Liver (tissue), 9 donors: ENCODE measurements around the gene ACOT11. TPM values are rescaled to one million over a fixed set of nuclear protein-coding genes. Genes with fewer than 3 reads are reported as not detected.

Experiments used
- DNase-seq: peaks from one replicate; pipeline ENCODE4 v3.0.0-alpha.2; 2017; ENCODE audit warnings: low spot score
- H3K27ac ChIP-seq, 2 donors: one replicate each; pipeline ENCODE4 v1.7.0; 2013; ENCODE audit warnings: inconsistent platforms in 2 of 2, low read length in 2 of 2, control low read depth in 1 of 2, low read depth in 1 of 2, mild to moderate bottlenecking in 1 of 2
- H3K27me3 ChIP-seq, 4 donors: one replicate each; pipeline versions ENCODE4 v1.6.1 to v1.7.0; 2013; ENCODE audit warnings: low read length in 3 of 4, inconsistent platforms in 1 of 4, mild to moderate bottlenecking in 1 of 4, moderate library complexity in 1 of 4; ENCODE audit not compliant: control insufficient read depth in 4 of 4, insufficient read depth in 4 of 4
- H3K36me3 ChIP-seq, 4 donors: one replicate each; pipeline versions ENCODE4 v1.6.1 to v1.7.0; 2013; ENCODE audit warnings: low read length in 3 of 4, mild to moderate bottlenecking in 3 of 4, low read depth in 1 of 4, moderate library complexity in 1 of 4; ENCODE audit not compliant: control insufficient read depth in 4 of 4, insufficient read depth in 3 of 4
- H3K4me1 ChIP-seq, 4 donors: one replicate each; pipeline versions ENCODE4 v1.6.1 to v1.7.0; 2013; ENCODE audit warnings: low read length in 3 of 4, mild to moderate bottlenecking in 3 of 4, moderate library complexity in 1 of 4; ENCODE audit not compliant: control insufficient read depth in 4 of 4, insufficient read depth in 4 of 4
- H3K4me3 ChIP-seq, 3 donors: one replicate each; pipeline versions ENCODE4 v1.6.1 to v1.7.0; 2013; ENCODE audit warnings: low read length in 3 of 3, control low read depth in 1 of 3, low read depth in 1 of 3, mild to moderate bottlenecking in 1 of 3
- H3K9ac ChIP-seq, 2 donors: one replicate each; pipeline ENCODE4 v1.7.0; 2013; ENCODE audit warnings: low read length in 2 of 2, mild to moderate bottlenecking in 2 of 2, moderate library complexity in 2 of 2, control low read depth in 1 of 2, low read depth in 1 of 2
- H3K9me3 ChIP-seq, 4 donors: one replicate each; pipeline versions ENCODE4 v1.6.1 to v1.7.0; 2013; ENCODE audit warnings: low read length in 3 of 4; ENCODE audit not compliant: control insufficient read depth in 4 of 4
- ATF3 ChIP-seq: IDR thresholded peaks from 2 replicates; pipeline ENCODE4 v1.6.1; 2016; ENCODE audit warnings: antibody characterized with exemption
- CTCF ChIP-seq: fragments of 150-350 bp; IDR thresholded peaks from 2 replicates; pipeline ENCODE4 v1.5.1; 2017; ENCODE audit warnings: improper control_type of control experiment, low read depth, low read length; ENCODE audit not compliant: missing input control
- FOXA1 ChIP-seq: IDR thresholded peaks from 2 replicates; pipeline ENCODE4 v1.6.1; 2016; ENCODE audit warnings: antibody characterized with exemption
- GABPA ChIP-seq, 2 donors: IDR thresholded peaks in 1 of 2; conservative IDR thresholded peaks in 1 of 2; 2 replicates each; pipeline ENCODE4 v1.6.1; 2016; ENCODE audit warnings: antibody characterized with exemption in 2 of 2, mild to moderate bottlenecking in 1 of 2, moderate library complexity in 1 of 2
- HNF4G ChIP-seq: IDR thresholded peaks from 2 replicates; pipeline ENCODE4 v1.6.1; 2016; ENCODE audit warnings: antibody characterized with exemption
- JUND ChIP-seq, 2 donors: IDR thresholded peaks; 2 replicates each; pipeline ENCODE4 v1.6.1; 2016; ENCODE audit warnings: antibody characterized with exemption in 2 of 2
- REST ChIP-seq: IDR thresholded peaks from 2 replicates; pipeline ENCODE4 v1.6.1; 2016; ENCODE audit warnings: antibody characterized with exemption, mild to moderate bottlenecking
- RXRA ChIP-seq, 2 donors: IDR thresholded peaks; 2 replicates each; pipeline ENCODE4 v1.6.1; 2017 to 2018; ENCODE audit warnings: antibody characterized with exemption in 2 of 2, mild to moderate bottlenecking in 1 of 2
- YY1 ChIP-seq: IDR thresholded peaks from 2 replicates; pipeline ENCODE4 v1.6.1; 2016; ENCODE audit warnings: antibody characterized with exemption, mild to moderate bottlenecking
- ZBTB33 ChIP-seq: IDR thresholded peaks from 2 replicates; pipeline ENCODE4 v1.6.1; 2016; ENCODE audit warnings: antibody characterized with exemption
- WGBS: extraction: QIAGEN DNeasy Blood & Tissue Kit; methylation state at CpG from one replicate; pipeline ENCODE4 v1.1.7; 2013; 5-methylcytosine and 5-hydroxymethylcytosine counted together
- polyA plus RNA-seq, 2 donors: library from polyadenylated mRNA; stranded (reverse) in 1 of 2; unstranded in 1 of 2; fragments of 200-250 nt in 1 of 2; fragments of >200 nt in 1 of 2; fragmentation: Nextera tagmentation in 1 of 2; extraction: Ambion mirVana in 1 of 2; gene quantifications; one replicate each; pipeline versions ENCODE4 v1.2.1 to v1.2.3, GENCODE V29; 2013 to 2015
- total RNA-seq, 2 donors: library from RNA; depleted of rRNA; stranded (reverse); fragments of >200 nt; gene quantifications; one replicate each; pipeline ENCODE4 v1.2.3, GENCODE V29; 2014
- donor health status: healthy.
- donor health status: healthy.
- donor health status: healthy.
- donor health status: healthy.
- donor health status: healthy.

The ACOT11 gene
- total and polyA plus RNA-seq, 4 donors: 0.13 to 1.1 (median 0.50) TPM

- H3K4me1 ChIP-seq: peaks cover 0 to 9% (median 7%) of the 10 kb centered on the region in 4 donors
- H3K4me3 ChIP-seq: no peak overlapping the region
- DNase-seq: no peak
- no peaks in the 10 kb centered on the region for H3K27me3 ChIP-seq
- 88% methylated on average over 5 of the region's 5 CpGs for WGBS
- H3K27ac ChIP-seq: no peak overlapping the region
- H3K9ac ChIP-seq: no peak overlapping the region
- peaks cover 0 to 3% (median 0%) of the 10 kb centered on the region in 4 donors for H3K9me3 ChIP-seq
- no peaks in the 10 kb centered on the region for H3K36me3 ChIP-seq
- TF ChIP-seq CTCF (no peak), JUND (IDR thresholded peaks at IDR 0.05) (no peak), RXRA (IDR thresholded peaks at IDR 0.05) (no peak)
Observed at GRCh38 chr1:54502342-54502741, 45.7 kb upstream of the ACOT11 start.

- Histone ChIP-seq H3K4me3 (no peak overlapping the region), H3K36me3 (no peaks in the 10 kb centered on the region), H3K9me3 (peaks cover 0 to 2% (median 0%) of the 10 kb centered on the region in 4 donors), H3K27ac (no peak overlapping the region), H3K27me3 (no peaks in the 10 kb centered on the region), H3K9ac (no peak overlapping the region), H3K4me1 (no peaks in the 10 kb centered on the region)
- TF ChIP-seq HNF4G (no peak), YY1 (no peak), ATF3 (no peak), GABPA (IDR thresholded peaks at IDR 0.05 in 1 of 2, conservative IDR thresholded peaks at IDR 0.05 in 1 of 2) (no peak), REST (no peak), ZBTB33 (no peak), FOXA1 (no peak)
- no peak for DNase-seq
- WGBS: 85% methylated on average over 6 of the region's 6 CpGs
Observed at GRCh38 chr1:54506594-54506993, 41.4 kb upstream of the ACOT11 start.
